GM19452 (cell line): ENCODE data around the gene CD151.

Experiments
- ATAC-seq: cut with Tn5 transposase; IDR thresholded peaks from one replicate; pipeline ENCODE4 v1.9.1; 2021; ENCODE audit not compliant: unreplicated experiment

Gene CD151

DNA sequence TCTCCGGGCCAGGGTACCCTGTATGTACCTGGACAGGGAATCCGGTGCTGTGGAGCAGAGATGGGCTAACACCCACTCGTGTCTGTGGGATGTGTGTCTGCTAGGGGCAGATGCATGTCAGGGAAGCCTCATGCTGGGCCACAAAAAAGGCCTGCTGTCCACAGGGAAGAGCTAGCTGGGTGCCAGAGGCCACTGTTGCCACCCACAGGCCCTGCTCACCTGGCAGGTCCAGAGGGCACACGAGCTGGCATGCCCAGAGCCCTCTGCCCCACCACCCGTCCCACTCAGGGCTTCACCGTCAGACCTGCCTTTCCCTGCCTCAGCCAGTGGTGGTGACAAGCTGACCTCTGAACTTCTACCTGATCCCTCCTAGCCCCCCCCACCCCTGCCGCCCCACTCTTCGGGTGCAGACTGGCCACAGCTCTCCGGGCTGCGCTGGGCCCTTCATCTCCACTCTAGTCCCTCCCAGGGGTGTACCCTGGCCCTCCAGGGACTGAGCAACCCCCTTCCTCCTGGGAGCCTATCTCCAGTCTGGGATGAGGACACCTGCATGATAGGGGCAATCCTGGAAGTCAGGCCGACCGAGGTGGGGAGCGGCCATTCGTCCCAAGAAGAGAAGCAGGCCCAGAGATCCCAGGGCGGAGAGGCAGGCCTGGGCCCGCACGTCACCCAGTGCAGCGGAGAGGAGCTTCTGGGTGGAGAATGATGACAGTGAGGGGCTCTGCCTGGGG, 36.0 kb upstream of the CD151 start:
- no peak for ATAC-seq

DNA sequence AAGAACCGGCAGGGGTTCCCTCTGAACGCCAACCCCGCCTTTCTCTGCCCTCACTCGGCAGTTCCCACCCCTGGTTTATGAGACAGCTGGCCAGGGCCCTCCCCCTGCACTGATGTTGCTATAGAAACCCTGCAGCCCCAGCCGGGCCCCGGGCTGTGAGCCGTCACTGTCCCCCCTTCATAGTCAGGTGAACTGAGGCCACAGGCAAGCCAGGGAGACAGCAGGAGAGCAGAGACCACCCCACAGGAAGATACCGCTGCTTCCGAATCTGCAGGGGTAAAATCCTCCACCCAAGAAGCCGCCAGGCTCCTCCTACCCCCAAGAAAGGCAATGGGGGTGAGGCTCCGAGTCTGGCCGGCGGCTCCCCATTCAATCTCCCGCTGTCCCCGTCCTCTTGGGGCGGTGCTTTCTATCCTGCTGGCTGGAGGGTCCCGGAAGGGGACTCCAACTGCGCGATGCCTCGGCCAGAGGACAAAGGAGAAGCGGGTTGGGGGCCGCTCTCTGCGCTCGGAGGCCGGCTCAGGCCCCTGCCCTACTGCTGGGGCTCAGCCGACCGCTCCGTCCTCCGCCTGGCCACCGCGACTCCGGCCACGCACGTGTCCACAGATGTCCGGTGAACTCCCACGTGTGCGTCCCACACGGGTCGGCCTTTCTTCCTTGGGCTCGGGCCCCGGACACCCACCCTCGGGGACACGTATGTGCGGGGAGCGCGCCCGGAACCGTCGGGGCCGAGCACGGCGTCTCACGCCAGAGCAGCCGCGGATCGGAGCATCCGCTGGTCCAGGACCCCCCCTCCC, 35.3 kb upstream of the CD151 start:
- ATAC-seq: peak; percentile 51

DNA sequence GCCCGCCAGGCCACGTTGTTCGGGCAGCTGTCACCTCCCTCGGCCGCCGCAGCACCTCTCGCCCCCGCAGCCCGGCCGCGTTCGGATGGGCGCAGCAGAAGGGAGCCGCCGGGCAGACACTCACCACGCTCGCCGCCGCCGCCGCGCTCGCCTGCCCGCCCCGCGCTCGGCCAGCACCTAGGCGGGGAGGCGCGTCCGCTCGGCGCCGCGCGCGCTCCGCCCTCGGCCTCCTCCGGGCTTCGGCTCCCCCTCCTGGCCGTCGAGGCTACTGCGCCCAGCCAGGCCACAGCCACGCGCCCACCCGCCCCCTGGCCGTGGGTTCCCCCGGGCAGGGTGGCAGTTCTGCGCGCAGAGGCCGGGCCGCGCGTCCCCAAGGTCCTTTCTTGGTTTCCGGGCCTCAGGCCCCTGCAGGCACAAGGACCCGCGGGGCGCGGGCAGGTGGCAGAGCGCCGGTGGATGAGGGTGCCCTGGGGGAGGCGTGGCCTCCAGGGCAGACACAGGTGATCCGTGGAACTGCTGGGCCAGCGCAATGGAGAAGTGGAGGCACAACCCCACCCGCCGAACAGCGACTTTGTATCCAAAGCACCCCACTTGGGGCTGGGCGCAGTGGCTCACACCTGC, 34.5 kb upstream of the CD151 start, which contains the start of gene SLC25A22:
TSS of gene SLC25A22 (minus strand) at position 189 of the 621 bp plus-strand sequence. CDS start 3,275 bp downstream, outside the sequence.
- ATAC-seq: peak; percentile 60

DNA sequence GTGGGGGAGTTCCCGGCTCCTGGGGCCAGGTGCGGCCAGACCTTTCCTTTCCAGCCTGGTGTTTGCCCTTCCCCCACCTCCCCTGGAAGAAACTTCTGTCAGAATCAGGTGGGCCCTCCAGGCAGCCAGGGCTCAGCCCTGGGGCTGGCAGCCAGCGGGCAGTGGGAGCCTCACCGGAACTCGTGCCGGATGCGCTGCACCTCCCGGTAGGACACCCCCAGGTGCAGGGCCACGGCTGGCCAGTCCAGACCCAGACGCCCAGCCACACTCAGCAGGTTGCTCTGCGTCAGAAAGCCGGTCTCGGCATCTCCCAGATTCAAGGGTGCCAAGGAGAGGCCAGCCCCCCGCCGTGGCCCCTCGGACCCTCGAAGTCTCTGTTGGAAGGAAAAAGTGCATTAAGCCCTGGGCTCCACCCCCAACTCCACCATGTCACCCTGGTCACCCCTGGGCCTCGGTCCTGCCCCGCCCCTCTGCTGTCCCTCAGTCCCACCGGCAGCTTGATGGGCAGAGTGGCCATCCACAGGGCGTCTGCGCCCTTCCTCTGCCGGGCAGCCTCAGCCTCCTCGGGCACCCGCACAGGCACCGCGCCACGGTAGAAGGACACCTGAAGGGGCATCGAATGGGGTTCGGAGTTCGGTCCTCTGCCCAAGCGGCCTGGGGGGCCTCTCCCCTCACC, 33.0 kb upstream of the CD151 start:
- no peak for ATAC-seq

DNA sequence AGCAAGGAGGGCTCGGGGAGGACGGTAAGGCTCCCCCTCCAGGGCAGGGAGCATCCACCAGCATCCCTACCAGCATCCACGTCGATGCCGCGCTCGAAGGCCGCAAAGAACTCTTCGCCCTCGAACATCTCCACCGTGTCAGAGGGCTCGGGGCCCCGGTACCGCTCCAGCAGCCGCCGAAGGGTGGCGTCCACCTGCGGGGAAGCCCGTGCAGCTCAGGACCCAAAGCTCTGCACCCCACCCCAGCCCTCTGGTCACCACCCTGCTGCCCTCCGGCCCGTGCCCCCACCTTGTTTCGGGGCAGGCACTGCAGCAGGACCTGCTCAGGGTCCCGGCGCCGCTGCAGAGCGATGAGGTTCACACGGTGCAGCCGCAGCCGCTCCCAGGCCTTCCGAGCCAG, 32.3 kb upstream of the CD151 start:
- no peak for ATAC-seq

DNA sequence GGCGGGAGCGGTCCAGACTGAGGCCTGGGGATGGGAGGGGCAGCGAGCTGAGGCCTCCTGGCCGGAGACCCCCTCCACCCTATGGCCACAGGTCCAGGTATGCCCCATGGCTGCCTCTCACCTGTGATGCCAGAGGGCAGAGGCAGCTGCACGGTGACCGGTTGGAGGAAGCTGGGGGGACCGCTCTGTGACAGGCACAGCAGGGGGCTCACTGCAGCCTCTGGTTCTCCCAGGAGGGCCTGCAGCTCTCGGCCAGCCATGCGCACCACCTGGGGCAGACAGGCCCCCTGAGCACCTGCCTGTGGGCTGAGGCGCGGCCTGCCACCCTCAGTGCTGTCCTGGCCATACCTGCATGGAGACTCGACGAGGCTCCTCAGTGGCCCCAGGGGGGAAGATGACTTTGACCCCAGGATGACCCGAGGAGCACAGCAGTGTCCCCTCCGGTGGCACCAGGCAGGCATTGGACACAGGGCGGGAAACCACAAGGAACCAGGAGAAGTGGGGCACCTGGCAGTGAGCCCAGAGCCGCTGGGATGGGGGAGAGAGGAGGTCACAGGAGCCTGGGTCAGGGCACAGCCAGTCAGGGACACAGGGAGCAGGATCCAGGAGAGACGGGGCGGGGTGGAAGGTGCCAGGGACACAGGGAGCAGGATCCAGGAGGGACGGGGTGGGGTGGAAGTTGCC, 31.5 kb upstream of the CD151 start:
- ATAC-seq: no peak

DNA sequence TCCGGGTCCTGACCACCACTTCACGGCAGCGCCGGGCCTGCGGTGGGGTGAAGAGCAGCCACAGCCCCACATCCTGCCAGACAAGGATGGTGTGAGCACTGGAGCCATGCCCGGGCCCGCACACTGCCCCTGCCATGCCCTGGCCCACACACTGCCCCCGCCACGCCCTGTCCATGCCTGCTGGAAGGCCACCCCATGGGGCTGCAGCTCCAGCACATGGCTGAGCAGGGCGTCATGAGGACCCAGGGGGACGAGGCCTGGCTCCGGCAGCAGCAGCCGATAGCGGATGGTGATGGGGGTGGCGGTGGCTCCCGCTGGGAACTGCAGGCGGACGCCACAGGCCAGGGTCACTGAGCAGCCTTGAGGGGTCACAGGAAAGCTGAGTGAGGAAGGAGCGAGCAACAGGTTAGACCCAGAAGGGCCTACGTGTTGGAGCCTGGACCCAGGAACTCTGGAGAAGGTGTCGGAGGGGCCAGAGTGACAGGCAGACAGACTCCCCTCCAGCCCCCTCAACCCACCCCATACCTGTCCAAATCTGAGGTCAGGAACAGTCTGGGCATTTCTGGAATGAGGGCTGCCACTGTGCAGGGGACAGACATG, 30.6 kb upstream of the CD151 start:
- ATAC-seq: no peak

DNA sequence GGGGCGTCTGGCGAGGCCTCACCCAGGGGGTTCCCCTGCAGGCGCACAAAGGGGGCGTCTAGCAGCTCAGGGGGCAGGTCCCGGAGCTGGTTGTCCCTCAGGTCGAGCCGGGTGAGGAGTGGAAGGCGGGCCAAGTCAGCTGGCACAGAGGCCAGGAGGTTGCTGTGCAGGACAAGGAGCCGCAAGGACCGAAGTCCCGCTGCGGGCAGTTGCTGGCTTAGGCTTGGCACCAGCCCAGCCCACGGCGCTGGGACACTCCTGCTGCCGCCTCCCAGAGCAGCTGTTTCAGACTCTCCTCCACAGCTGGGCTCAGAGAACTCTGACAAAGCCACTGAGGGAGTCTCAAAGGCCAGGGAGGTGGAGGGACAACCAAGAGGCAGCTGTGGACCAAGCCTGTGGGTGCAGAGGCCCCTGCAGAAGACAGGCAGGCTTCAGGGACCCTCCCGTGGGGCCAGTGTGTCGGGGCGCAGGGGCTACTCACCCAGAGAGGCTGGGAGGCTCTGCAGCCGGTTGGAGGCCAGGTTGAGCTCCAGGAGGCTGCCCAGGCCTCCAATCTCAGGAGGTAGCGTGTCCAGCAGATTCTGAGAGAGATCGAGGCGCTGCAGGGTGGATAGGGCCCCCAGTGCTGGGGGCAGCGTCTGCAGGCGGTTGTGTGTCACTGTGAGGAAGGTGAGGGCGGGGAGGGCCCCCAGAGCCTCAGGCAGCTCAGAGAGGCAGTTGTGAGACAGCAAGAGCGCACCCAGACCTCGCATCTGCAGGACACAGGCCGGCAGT, 29.9 kb upstream of the CD151 start:
- ATAC-seq: no peak

DNA sequence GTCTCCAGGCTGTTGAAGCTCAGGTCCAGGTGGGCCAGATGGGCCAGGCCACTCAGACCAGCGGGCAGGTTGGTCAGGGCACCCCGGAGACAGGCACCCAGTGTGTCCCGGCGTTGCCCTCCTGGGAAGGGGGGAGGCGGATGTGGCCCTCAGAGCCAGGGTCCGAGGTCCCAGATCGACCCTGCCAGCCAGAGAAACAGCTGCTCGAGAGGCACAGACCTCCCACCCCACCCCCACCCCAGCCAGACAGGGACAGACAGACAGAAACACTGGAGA, 29.3 kb upstream of the CD151 start:
- ATAC-seq: no peak

DNA sequence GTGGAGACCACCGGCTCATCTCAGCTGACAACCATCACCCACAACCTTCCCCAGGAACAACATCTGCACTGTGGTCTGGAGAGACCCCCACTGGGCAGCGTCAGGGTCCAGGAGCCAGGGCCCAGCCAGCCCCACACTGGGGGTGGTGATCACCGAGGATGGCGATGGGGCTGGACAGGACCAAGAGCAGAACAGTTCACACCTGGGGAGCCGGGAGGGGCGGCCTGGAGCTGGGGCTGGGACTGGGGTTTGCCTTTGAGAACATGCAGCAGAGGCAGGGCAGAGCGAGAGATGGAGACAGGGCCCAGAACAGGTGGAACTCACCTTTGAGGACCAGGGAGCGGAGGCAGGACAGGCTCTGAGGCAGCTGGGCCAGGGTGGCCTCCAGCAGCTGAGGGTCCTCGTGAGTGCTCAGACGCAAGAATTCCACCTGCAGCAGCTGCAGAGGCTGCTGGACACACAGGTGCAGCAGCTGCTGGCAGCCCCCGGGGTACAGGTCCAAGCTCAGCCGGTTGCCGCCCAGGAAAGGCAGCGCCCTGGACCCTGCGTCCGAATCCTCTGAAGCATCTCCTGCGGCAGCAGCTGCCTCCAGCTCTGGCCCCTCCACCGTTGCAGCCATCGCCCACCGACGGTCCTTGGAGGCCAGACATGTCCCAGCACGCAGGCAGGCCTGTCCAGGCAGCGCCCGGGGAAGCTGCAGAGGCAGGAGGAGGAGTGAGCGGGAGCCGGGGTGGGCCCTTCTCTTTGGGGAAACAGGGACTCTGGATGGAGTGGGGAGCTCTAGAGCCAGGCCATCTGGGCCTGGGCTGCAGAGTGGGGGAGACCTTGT, 28.8 kb upstream of the CD151 start:
- no peak for ATAC-seq

DNA sequence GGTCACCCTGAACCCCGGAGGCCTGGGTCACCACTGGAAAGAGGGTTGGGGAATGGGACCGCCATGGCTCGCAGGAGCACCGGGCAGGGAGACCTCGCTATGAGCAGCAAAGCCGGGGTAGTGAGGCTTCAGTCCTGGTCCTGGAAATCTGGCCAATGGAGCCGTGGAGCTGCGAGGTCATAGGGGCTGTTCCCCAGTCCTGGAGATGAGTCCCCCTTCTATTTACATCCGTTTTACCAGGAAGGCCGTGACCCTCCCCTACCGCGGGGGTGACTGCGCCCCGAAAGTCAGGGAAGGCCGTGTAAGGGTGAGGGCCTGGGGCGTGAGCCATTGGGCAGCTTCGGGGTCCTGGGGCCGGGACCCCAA, 28.2 kb upstream of the CD151 start:
- ATAC-seq: no peak

DNA sequence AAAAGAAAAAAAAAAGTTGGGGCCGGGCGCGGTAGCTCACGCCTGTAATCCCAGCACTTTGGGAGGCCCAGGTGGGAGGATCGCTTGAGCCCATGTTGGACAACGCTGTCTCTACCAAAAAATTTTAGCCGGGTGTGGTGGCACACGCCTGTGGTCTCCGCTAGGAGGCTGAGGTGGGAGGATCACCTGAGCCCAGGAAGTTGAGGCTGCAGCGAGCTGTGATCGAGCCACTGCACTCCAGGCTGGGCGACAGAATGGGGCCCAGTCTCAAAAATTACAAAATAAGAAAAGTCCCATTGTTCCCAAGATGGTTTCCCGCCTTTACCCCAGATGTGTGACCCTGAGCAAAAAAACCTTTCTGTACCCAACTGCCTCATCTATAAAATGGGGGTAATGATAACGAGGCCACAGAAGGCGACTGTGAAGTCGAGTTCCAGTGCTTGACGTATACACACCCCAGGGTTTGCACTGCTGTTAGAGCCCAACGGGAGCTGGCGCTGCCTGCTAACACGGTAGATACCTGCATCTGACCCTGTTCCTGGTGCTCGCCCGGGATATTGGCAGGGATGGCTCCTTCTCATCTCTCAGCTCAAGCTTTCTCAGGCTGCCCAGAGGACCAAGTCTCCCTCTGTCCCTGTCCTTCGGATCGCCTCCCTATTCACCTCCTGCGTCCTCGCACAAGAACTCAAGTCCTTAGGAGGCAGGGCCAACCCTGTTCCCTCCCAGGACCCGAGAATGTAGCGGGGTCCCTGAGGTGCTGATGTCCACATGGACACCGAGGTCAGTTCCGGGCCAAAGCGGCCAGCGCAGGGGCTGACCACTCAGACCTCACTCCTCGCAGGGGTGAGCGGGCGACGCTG, 24.1 kb upstream of the CD151 start:
- ATAC-seq: no peak

DNA sequence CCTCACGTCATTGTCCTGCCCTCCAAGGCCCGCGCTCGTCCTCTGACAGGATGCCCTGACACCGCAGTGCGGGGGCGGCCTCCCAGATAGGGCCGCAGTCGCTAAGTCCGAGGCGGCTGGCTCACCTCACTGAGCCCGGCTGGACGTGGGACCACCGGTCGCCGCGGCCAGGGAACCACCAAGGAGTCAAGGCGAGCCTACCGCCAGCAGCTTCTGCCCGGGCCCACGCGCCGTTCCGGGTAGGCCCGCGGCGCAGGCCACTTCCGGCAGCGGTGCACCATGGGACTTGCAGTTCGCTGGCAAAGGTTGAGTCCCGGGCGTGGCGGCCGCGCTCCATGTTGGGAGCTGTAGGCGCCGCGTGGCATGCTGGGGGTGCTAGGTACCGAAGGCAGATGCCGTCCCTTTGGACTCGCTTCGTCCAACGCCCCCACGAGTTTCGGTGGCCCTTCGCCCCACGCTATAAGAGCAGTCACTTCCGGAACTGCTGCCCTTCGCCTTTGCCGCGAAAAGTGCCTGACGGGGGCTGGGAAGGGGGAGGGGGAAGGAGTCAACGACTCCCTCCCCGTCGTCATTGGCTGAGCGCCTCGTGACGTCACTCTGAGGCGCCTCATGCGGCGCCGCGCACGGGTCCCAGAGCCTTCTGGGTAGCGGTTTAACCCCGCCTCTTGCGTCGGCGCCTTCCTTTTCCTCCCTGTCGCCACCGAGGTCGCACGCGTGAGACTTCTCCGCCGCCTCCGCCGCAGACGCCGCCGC, 23.3 kb upstream of the CD151 start, which contains the start of gene RPLP2:
TSS of gene RPLP2 (plus strand) at position 681 of the 753 bp plus-strand sequence. CDS start 268 bp downstream, outside the sequence.
- ATAC-seq: peak; percentile 65

DNA sequence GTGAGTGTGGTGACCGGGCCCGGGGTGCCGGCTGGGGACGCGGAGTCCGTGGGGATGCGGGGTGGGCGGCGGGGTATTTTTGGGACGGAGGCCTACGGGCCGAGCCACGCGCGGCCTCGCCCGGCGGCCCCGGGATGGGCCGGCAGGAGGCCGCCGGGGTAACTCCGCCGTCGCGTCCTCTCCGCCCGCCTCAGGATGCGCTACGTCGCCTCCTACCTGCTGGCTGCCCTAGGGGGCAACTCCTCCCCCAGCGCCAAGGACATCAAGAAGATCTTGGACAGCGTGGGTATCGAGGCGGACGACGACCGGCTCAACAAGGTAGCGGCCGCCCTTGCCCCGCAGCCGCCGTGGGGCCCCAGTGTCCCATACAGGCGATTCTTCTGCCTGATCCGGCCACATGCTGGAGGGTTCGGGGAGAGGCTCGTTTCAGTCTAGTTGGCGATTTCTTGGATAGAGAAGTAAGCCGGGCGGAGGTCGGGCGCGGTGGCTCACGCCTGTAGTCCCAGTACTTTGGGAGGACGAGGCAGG, 22.6 kb upstream of the CD151 start:
- ATAC-seq: peak; percentile 9

DNA sequence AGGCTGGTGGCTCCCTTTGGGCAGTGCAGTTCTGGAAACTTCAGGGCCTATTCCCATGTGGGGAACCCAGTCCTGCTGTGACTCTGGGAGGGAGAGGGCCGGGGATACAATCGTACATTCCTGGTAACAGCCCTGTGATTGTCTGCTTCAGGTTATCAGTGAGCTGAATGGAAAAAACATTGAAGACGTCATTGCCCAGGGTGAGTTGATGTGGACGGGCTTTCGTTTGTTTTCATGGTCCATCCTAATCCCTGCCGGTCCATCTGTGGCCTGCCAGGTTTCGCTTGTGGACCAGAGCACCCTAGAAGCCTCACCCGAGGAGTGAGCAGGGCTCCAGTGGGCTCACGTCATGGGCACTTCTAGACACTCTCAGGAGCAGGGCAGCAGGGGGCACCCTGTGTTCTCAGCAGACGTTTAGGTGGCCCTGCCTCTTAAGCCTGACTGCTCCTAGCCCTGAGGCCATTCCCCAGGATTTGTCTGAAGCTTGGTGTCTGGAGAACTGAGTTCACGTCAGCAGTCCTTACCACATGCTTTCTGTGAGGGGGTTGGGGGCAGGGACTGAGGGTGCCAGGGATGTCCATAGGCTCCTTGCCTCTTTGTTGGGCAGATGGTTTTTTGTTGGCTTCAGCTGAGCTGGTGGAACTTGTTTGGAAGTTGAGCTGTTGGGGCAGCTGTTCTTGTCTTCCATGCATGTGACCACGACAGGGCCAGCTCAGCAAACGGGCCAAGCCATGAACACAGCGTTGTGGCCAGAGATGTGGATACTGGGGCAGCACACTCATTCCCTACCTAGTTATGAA, 21.1 kb upstream of the CD151 start:
- no peak for ATAC-seq

DNA sequence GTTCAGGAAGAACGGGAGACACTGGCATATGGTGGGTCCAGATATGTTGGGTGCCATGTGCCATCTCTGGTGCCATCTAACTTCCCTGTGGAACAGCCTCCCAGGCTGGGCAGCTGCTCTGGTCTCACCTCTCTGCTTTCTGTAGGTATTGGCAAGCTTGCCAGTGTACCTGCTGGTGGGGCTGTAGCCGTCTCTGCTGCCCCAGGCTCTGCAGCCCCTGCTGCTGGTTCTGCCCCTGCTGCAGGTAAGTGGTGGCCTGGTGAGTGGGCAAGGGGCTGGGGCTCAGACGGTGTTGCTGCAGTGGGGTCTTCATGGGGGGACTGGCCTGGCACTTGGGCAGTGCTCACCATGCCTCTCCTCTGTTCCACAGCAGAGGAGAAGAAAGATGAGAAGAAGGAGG, 20.4 kb upstream of the CD151 start:
- ATAC-seq: no peak
